Forelimb muscle (tissue), 1 donor: ENCODE measurements around the gene HELQ. TPM values are rescaled to one million over a fixed set of nuclear protein-coding genes. Genes with fewer than 3 reads are reported as not detected.
"Not testable (repeated sequence)": the region's sequence is repeated elsewhere in the genome, so short reads cannot be mapped to it uniquely, and the experiment has no call there.

Source experiments
- DNase-seq: peaks from one replicate; pipeline ENCODE4 v3.0.0-alpha.2; 2013; ENCODE audit warnings: low read depth
- polyA plus RNA-seq: library from polyadenylated mRNA; unstranded; fragments of 120-200 nt; gene quantifications from one replicate; pipeline ENCODE4 v1.2.1, GENCODE V29; 2013; ENCODE audit not compliant: insufficient read length

Gene HELQ
- 19.9 TPM for polyA plus RNA-seq

GRCh38 chr4:83455281-83456183 is at the start of gene HELQ, which contains the start of gene MRPS18C:
HELQ (minus strand) TSS chr4:83455823; CDS start chr4:83455693, 130 bp downstream.
MRPS18C (plus strand) TSS chr4:83456058; CDS start chr4:83456078, 20 bp downstream.
- DNase-seq = peak; percentile 99

GRCh38 chr4:83504996-83505395 is 49.4 kb upstream of the HELQ start:
- DNase-seq = no peak

- DNase-seq = no peak
Observed at GRCh38 chr4:83504503-83504902, 48.9 kb upstream of the HELQ start.

- DNase-seq = no peak
Observed at GRCh38 chr4:83503974-83504373, 48.4 kb upstream of the HELQ start.

- not testable (repeated sequence) for DNase-seq
Observed at GRCh38 chr4:83501671-83502070, 46.0 kb upstream of the HELQ start.

- no peak for DNase-seq
Observed at GRCh38 chr4:83498187-83498586, 42.6 kb upstream of the HELQ start.

- DNase-seq = not testable (repeated sequence)
Observed at GRCh38 chr4:83496085-83496917, 40.7 kb upstream of the HELQ start.

- no peak for DNase-seq
Observed at GRCh38 chr4:83490876-83491450, 35.3 kb upstream of the HELQ start.

- no peak for DNase-seq
Observed at GRCh38 chr4:83489711-83490326, 34.2 kb upstream of the HELQ start.

- DNase-seq = no peak
Observed at GRCh38 chr4:83486457-83487129, 31.0 kb upstream of the HELQ start.

GRCh38 chr4:83484500-83485461 is 29.2 kb upstream of the HELQ start, which contains the start of gene ABRAXAS1:
ABRAXAS1 (minus strand) TSS chr4:83485100; CDS start chr4:83485072, 28 bp downstream.
- peak; percentile 77 for DNase-seq

GRCh38 chr4:83473966-83474365 is 18.3 kb upstream of the HELQ start:
- DNase-seq = no peak

GRCh38 chr4:83473423-83473822 is 17.8 kb upstream of the HELQ start:
- DNase-seq = no peak

GRCh38 chr4:83456184-83456501 is 520 bp upstream of the HELQ start:
- DNase-seq = no peak

- no peak for DNase-seq
Observed at GRCh38 chr4:83454686-83455085, 937 bp downstream of the HELQ start.

GRCh38 chr4:83449009-83449408 is 6.6 kb downstream of the HELQ start:
- no peak for DNase-seq

GRCh38 chr4:83440899-83441298 is 14.7 kb downstream of the HELQ start:
- DNase-seq = no peak

GRCh38 chr4:83440148-83440814 is 15.3 kb downstream of the HELQ start:
- DNase-seq = no peak

- DNase-seq = no peak
Observed at GRCh38 chr4:83438719-83439118, 16.9 kb downstream of the HELQ start.
